ENCODE measurements around the gene PRKCA. TPM values are rescaled to one million over a fixed set of nuclear protein-coding genes. Genes with fewer than 3 reads are reported as not detected.
A peak's percentile ranks its signal among the peaks of the same experiment; 100 is the strongest.

Gene PRKCA
- total RNA-seq, 1 donor from 2014 or later, result 15.5 TPM

DNA sequence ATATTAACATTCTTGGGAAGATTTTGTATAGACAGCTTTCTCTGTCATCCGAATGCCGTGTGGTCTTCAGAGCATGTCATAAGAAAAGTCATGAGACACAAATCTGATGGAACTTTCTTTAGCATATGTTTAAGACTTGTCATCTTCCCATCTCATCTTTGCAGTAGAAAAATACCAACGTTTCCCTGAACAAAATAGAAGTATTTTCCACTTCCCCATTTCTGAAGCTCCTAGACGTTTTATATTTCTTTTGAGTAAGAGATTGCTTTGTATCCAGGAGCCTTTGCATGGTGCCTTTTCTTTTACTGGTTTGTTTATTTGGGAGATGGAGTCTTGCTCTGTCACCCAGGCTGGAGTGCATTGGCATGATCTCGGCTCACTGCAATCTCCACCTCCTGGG is 235.1 kb downstream of the PRKCA start:
- Histone ChIP-seq H3K4me3 (no peak overlapping the region), H3K27ac (peak overlapping the region; percentile 79)

DNA sequence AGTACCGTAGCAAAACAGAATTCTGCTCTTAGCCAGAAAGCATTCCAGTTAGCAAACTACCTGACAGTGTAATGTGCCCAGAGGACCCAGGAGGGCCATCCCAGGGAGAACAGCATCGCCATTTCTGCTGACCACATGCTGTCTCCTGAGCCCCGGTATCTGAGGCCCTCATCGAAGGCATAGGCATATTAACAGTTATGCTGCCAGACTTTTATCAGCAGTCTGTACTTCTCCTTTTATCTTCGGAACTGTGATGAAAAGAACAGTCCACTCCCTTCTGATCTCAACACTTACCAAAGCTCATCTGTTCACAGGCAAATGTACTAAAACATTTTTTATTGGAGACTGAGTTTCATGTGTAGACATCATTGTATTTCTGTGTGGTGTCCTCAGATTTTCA is 236.4 kb downstream of the PRKCA start:
- Histone ChIP-seq H3K4me3 (no peak overlapping the region), H3K36me3 (no peaks in the 10 kb centered on the region), H3K4me1 (peaks cover 35% of the 10 kb centered on the region), H3K27me3 (no peaks in the 10 kb centered on the region), H3K9me3 (no peaks in the 10 kb centered on the region), H3K27ac (peak overlapping the region; percentile 79)
- no peak for TF ChIP-seq POLR2AphosphoS5 (IDR thresholded peaks at IDR 0.05; ENCODE audit: insufficient read depth in 1 of 2, low read depth in 1 of 2)
- no peak for TF ChIP-seq POLR2A (IDR thresholded peaks at IDR 0.05)
- TF ChIP-seq, protein P1, sequence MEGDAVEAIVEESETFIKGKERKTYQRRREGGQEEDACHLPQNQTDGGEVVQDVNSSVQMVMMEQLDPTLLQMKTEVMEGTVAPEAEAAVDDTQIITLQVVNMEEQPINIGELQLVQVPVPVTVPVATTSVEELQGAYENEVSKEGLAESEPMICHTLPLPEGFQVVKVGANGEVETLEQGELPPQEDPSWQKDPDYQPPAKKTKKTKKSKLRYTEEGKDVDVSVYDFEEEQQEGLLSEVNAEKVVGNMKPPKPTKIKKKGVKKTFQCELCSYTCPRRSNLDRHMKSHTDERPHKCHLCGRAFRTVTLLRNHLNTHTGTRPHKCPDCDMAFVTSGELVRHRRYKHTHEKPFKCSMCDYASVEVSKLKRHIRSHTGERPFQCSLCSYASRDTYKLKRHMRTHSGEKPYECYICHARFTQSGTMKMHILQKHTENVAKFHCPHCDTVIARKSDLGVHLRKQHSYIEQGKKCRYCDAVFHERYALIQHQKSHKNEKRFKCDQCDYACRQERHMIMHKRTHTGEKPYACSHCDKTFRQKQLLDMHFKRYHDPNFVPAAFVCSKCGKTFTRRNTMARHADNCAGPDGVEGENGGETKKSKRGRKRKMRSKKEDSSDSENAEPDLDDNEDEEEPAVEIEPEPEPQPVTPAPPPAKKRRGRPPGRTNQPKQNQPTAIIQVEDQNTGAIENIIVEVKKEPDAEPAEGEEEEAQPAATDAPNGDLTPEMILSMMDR (IDR thresholded peaks at IDR 0.05), result no peak
- intact Hi-C loops (cut with DNase I), result no loop called here
- DNase-seq (ENCODE audit: extremely low spot score in 2 of 2), result no peak

More for the DNA sequence above, 235.1 kb downstream of the PRKCA start:
- TF ChIP-seq, protein P1 (IDR thresholded peaks at IDR 0.05), result no peak
- no peak for TF ChIP-seq POLR2AphosphoS5 (IDR thresholded peaks at IDR 0.05; ENCODE audit: insufficient read depth in 1 of 2, low read depth in 1 of 2)
- no peak for TF ChIP-seq POLR2A (IDR thresholded peaks at IDR 0.05)
- intact Hi-C loops (cut with DNase I), result no loop called here
- no peak for DNase-seq (ENCODE audit: extremely low spot score in 2 of 2)
- Histone ChIP-seq H3K4me1 (peaks cover 46% of the 10 kb centered on the region), H3K9me3 (no peaks in the 10 kb centered on the region), H3K27me3 (no peaks in the 10 kb centered on the region), H3K36me3 (no peaks in the 10 kb centered on the region)

DNA sequence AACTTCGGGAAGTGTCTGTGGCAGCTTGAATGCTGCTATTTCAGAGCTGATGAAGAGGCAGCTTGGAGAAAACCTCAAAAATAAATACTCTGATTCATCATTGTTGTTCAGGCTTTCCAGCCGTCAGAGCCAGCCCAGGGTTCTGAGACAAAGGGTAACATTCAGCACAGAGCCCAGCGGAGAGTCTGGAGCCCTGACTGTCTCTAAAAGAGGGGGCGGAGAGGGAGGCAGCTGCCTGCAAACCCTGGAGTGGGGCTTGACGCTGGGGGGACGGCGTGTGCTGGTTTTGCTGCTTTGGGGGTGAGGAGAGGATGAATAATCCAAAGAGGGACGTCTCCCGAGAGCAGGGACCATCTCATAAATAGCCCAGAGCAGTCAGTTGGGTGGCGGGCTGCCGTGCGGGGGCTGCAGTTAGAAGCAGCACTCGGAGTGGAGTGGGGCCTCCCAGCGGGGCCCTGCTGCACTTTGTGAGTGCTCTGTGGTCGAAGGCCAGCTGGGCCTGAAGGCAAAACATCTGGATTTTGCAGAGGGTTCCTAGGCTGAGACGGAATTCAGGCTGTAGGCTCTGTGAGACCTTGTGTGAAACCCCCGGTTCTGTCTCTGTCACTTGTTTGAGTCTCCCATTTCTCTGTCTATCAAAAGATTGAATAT is 237.8 kb downstream of the PRKCA start:
- H3K4me3 ChIP-seq, result peak overlapping the region in 1 of 2 donors; percentile 25
- peak overlapping the region; percentile 79 for H3K27ac ChIP-seq
- H3K4me1 ChIP-seq, result peaks cover 28% of the 10 kb centered on the region

DNA sequence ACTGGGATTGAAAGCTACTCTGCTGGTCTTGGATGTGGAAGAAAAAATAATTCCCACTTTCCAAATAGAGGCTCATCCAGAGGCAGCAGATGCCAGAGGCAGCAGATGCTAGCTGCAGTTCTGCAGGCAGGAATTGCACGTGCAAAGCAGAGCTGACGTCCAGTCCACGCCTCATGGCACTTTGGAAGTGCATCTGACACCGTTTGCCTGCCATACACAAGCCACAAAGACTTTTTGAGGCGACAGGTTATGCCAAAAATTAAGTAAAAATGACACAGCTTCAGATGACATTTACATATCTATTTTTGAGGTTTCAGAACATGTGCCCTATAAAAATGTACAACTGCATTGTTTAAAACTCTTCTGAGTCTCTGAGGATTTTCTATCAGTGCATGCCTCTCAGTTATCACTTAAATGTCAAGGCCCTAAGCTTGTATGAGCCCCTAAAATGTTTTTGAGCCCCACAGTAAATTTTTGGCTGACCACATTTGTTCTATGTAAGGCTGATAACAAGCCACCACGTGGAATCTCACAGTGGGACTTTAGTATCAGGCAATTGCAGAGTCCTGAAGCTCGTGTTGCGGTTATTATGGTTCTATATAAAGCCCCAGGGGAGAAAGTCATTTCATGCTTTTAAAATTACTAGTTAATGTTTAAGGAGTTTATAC is 239.2 kb downstream of the PRKCA start:
- intact Hi-C loops (cut with DNase I), result no loop called here
- Histone ChIP-seq H3K4me3 (no peak overlapping the region), H3K36me3 (no peaks in the 10 kb centered on the region), H3K27me3 (no peaks in the 10 kb centered on the region), H3K27ac (peak overlapping the region; percentile 79), H3K4me1 (peaks cover 28% of the 10 kb centered on the region), H3K9me3 (no peaks in the 10 kb centered on the region)
- no peak for DNase-seq (ENCODE audit: extremely low spot score in 2 of 2)
- TF ChIP-seq POLR2AphosphoS5 (IDR thresholded peaks at IDR 0.05; ENCODE audit: insufficient read depth in 1 of 2, low read depth in 1 of 2), result no peak
- no peak for TF ChIP-seq POLR2A (IDR thresholded peaks at IDR 0.05)
- TF ChIP-seq, protein P1 (IDR thresholded peaks at IDR 0.05), result no peak

More for the DNA sequence above, 237.8 kb downstream of the PRKCA start:
- intact Hi-C loops (cut with DNase I), result no loop called here
- DNase-seq (ENCODE audit: extremely low spot score in 2 of 2), result no peak
- no peaks in the 10 kb centered on the region for H3K27me3 ChIP-seq
- H3K36me3 ChIP-seq, result no peaks in the 10 kb centered on the region
- TF ChIP-seq, protein P1 (IDR thresholded peaks at IDR 0.05), result no peak
- peak in 1 of 2 donors; percentile 77 for TF ChIP-seq POLR2AphosphoS5 (IDR thresholded peaks at IDR 0.05; ENCODE audit: insufficient read depth in 1 of 2, low read depth in 1 of 2)
- H3K9me3 ChIP-seq, result no peaks in the 10 kb centered on the region

Data from vagina (tissue), 2 donors.